Adipocyte (in vitro differentiated cells): ENCODE data around the gene WDFY4.

Experiments
- DNase-seq: peaks from one replicate; pipeline ENCODE4 v3.0.0-alpha.2; 2015; ENCODE audit warnings: low read depth
- H3K27me3 ChIP-seq: replicated peaks from 2 replicates; pipeline ENCODE4 v1.7.0; 2013; ENCODE audit warnings: mild to moderate bottlenecking, low read length, moderate library complexity; ENCODE audit not compliant: control insufficient read depth, insufficient read depth
- H3K36me3 ChIP-seq: 2 replicates; pipeline ENCODE4 v1.7.0; 2013; ENCODE audit warnings: low read length, mild to moderate bottlenecking, moderate library complexity; ENCODE audit not compliant: control insufficient read depth, insufficient read depth, severe bottlenecking
- H3K4me1 ChIP-seq: 2 replicates; pipeline ENCODE4 v1.7.0; 2013; ENCODE audit warnings: mild to moderate bottlenecking, low read length, moderate library complexity; ENCODE audit not compliant: control insufficient read depth, insufficient read depth
- H3K4me3 ChIP-seq: 2 replicates; pipeline ENCODE4 v1.7.0; 2013; ENCODE audit warnings: mild to moderate bottlenecking, low read length, moderate library complexity
- H3K9ac ChIP-seq: 2 replicates; pipeline ENCODE4 v1.7.0; 2013; ENCODE audit warnings: mild to moderate bottlenecking, low read length, moderate library complexity
- H3K9me3 ChIP-seq: 2 replicates; pipeline ENCODE4 v1.7.0; 2013; ENCODE audit warnings: mild to moderate bottlenecking, low read length, moderate library complexity; ENCODE audit not compliant: control insufficient read depth

The WDFY4 gene

GRCh38 chr10:48872234-48872633, 187.6 kb downstream of the WDFY4 start:
- H3K36me3 ChIP-seq: no peaks in the 10 kb centered on the region

GRCh38 chr10:48878091-48878490, 193.4 kb downstream of the WDFY4 start:
- Histone ChIP-seq H3K27me3 (peaks cover 30% of the 10 kb centered on the region), H3K9me3 (no peaks in the 10 kb centered on the region), H3K36me3 (no peaks in the 10 kb centered on the region), H3K4me3 (no peak overlapping the region), H3K9ac (no peak overlapping the region), H3K4me1 (no peaks in the 10 kb centered on the region)
- DNase-seq: no peak

More at GRCh38 chr10:48872234-48872633, 187.6 kb downstream of the WDFY4 start:
- no peaks in the 10 kb centered on the region for H3K9me3 ChIP-seq
- no peak overlapping the region for H3K4me3 ChIP-seq
- no peak overlapping the region for H3K9ac ChIP-seq
- peaks cover 14% of the 10 kb centered on the region for H3K27me3 ChIP-seq
- no peaks in the 10 kb centered on the region for H3K4me1 ChIP-seq
- DNase-seq: no peak

- Histone ChIP-seq H3K36me3 (no peaks in the 10 kb centered on the region), H3K9ac (no peak overlapping the region), H3K27me3 (peaks cover 36% of the 10 kb centered on the region), H3K4me1 (no peaks in the 10 kb centered on the region), H3K9me3 (no peaks in the 10 kb centered on the region), H3K4me3 (no peak overlapping the region)
- no peak for DNase-seq
Observed at GRCh38 chr10:48879451-48879850, 194.8 kb downstream of the WDFY4 start.

GRCh38 chr10:48880016-48880705, 195.5 kb downstream of the WDFY4 start:
- peaks cover 41% of the 10 kb centered on the region for H3K27me3 ChIP-seq
- H3K4me1 ChIP-seq: no peaks in the 10 kb centered on the region
- H3K9me3 ChIP-seq: no peaks in the 10 kb centered on the region
- DNase-seq: no peak
- H3K36me3 ChIP-seq: no peaks in the 10 kb centered on the region
- no peak overlapping the region for H3K9ac ChIP-seq
- H3K4me3 ChIP-seq: no peak overlapping the region

- Histone ChIP-seq H3K4me3 (no peak overlapping the region), H3K9ac (no peak overlapping the region), H3K4me1 (no peaks in the 10 kb centered on the region), H3K36me3 (no peaks in the 10 kb centered on the region), H3K27me3 (peaks cover 35% of the 10 kb centered on the region), H3K9me3 (no peaks in the 10 kb centered on the region)
- no peak for DNase-seq
Observed at GRCh38 chr10:48881937-48882336, 197.3 kb downstream of the WDFY4 start.

- Histone ChIP-seq H3K4me1 (no peaks in the 10 kb centered on the region), H3K36me3 (no peaks in the 10 kb centered on the region), H3K27me3 (peaks cover 35% of the 10 kb centered on the region), H3K9ac (no peak overlapping the region), H3K9me3 (no peaks in the 10 kb centered on the region), H3K4me3 (no peak overlapping the region)
- no peak for DNase-seq
Observed at GRCh38 chr10:48882881-48883280, 198.2 kb downstream of the WDFY4 start.

GRCh38 chr10:48883701-48884100, 199.0 kb downstream of the WDFY4 start:
- no peak overlapping the region for H3K4me3 ChIP-seq
- peaks cover 35% of the 10 kb centered on the region for H3K27me3 ChIP-seq
- no peak for DNase-seq
- H3K9ac ChIP-seq: no peak overlapping the region
- H3K36me3 ChIP-seq: no peaks in the 10 kb centered on the region
- H3K4me1 ChIP-seq: no peaks in the 10 kb centered on the region
- H3K9me3 ChIP-seq: no peaks in the 10 kb centered on the region

- Histone ChIP-seq H3K9me3 (no peaks in the 10 kb centered on the region), H3K27me3 (peaks cover 37% of the 10 kb centered on the region), H3K4me3 (no peak overlapping the region), H3K36me3 (no peaks in the 10 kb centered on the region), H3K4me1 (no peaks in the 10 kb centered on the region), H3K9ac (no peak overlapping the region)
- DNase-seq: no peak
Observed at GRCh38 chr10:48884179-48885045, 199.7 kb downstream of the WDFY4 start.

- no peaks in the 10 kb centered on the region for H3K36me3 ChIP-seq
- peak; percentile 7 for DNase-seq
- H3K9ac ChIP-seq: no peak overlapping the region
- H3K4me1 ChIP-seq: no peaks in the 10 kb centered on the region
- H3K4me3 ChIP-seq: no peak overlapping the region
- H3K27me3 ChIP-seq: peaks cover 32% of the 10 kb centered on the region
- H3K9me3 ChIP-seq: no peaks in the 10 kb centered on the region
Observed at GRCh38 chr10:48885376-48885775, 200.7 kb downstream of the WDFY4 start.

- Histone ChIP-seq H3K9me3 (no peaks in the 10 kb centered on the region), H3K9ac (no peak overlapping the region), H3K4me1 (peaks cover 4% of the 10 kb centered on the region), H3K4me3 (no peak overlapping the region), H3K27me3 (peaks cover 38% of the 10 kb centered on the region), H3K36me3 (no peaks in the 10 kb centered on the region)
- no peak for DNase-seq
Observed at GRCh38 chr10:48887982-48888381, 203.3 kb downstream of the WDFY4 start.

- Histone ChIP-seq H3K27me3 (peaks cover 39% of the 10 kb centered on the region), H3K9ac (no peak overlapping the region), H3K4me1 (peaks cover 4% of the 10 kb centered on the region), H3K4me3 (no peak overlapping the region), H3K9me3 (no peaks in the 10 kb centered on the region), H3K36me3 (no peaks in the 10 kb centered on the region)
- DNase-seq: peak; percentile 27
Observed at GRCh38 chr10:48890888-48891850, 206.5 kb downstream of the WDFY4 start.
